OCI-M1 (cell line): ENCODE data around the gene FBXO28.
A peak's percentile ranks its signal among the peaks of the same experiment; 100 is the strongest.

Experiments
- DNase-seq: peaks from one replicate; lab custom pipeline; 2025; lab: John Stamatoyannopoulos, UW

FBXO28 gene

GRCh38 chr1:224157316-224157715 lies 43.4 kb downstream of the FBXO28 start:
- no peak for DNase-seq

- no peak for DNase-seq
Measured at GRCh38 chr1:224159541-224159940, 45.6 kb downstream of the FBXO28 start.

GRCh38 chr1:224160171-224160682 lies 46.3 kb downstream of the FBXO28 start:
- DNase-seq: peak; percentile 96

GRCh38 chr1:224162768-224163167 lies 48.9 kb downstream of the FBXO28 start:
- DNase-seq: no peak

GRCh38 chr1:224163311-224163710 lies 49.4 kb downstream of the FBXO28 start:
- DNase-seq: no peak

GRCh38 chr1:224168859-224169380 lies 55.0 kb downstream of the FBXO28 start:
- DNase-seq: peak; percentile 71

- DNase-seq: no peak
Measured at GRCh38 chr1:224169718-224170270, 55.9 kb downstream of the FBXO28 start.

- no peak for DNase-seq
Measured at GRCh38 chr1:224170343-224170742, 56.4 kb downstream of the FBXO28 start.

GRCh38 chr1:224170748-224171478 lies 57.0 kb downstream of the FBXO28 start:
- peak; percentile 34 for DNase-seq

GRCh38 chr1:224172229-224172628 lies 58.3 kb downstream of the FBXO28 start:
- DNase-seq: no peak

GRCh38 chr1:224173523-224173922 lies 59.6 kb downstream of the FBXO28 start:
- DNase-seq: no peak

- DNase-seq: no peak
Measured at GRCh38 chr1:224175617-224176016, 61.7 kb downstream of the FBXO28 start.

GRCh38 chr1:224177356-224177999 lies 63.6 kb downstream of the FBXO28 start:
- DNase-seq: no peak

GRCh38 chr1:224178894-224179293 lies 65.0 kb downstream of the FBXO28 start:
- DNase-seq: no peak

GRCh38 chr1:224180783-224181452 lies 67.0 kb downstream of the FBXO28 start:
- no peak for DNase-seq

GRCh38 chr1:224181453-224181810 lies 67.5 kb downstream of the FBXO28 start:
- no peak for DNase-seq

GRCh38 chr1:224182057-224182865 lies 68.3 kb downstream of the FBXO28 start:
- peak; percentile 69 for DNase-seq

GRCh38 chr1:224182866-224183590 lies 69.1 kb downstream of the FBXO28 start, which contains the start of gene DEGS1:
Gene DEGS1, plus strand, starts transcription at chr1:224183240. Its CDS starts 97 bp downstream, at chr1:224183337.
- peak; percentile 94 for DNase-seq

GRCh38 chr1:224183591-224184312 lies 69.8 kb downstream of the FBXO28 start:
- DNase-seq: peak; percentile 74

GRCh38 chr1:224185208-224185607 lies 71.3 kb downstream of the FBXO28 start:
- no peak for DNase-seq
